Measurements from ENCODE around the gene KRT32. TPM values are rescaled to one million over a fixed set of nuclear protein-coding genes. Genes with fewer than 3 reads are reported as not detected.
A peak's percentile ranks its signal among the peaks of the same experiment; 100 is the strongest.

KRT32 gene
- polyA plus RNA-seq, 1 donor (not counting 4 experiments of a cell fraction or from before 2014, with no cell fraction given): not detected

DNA sequence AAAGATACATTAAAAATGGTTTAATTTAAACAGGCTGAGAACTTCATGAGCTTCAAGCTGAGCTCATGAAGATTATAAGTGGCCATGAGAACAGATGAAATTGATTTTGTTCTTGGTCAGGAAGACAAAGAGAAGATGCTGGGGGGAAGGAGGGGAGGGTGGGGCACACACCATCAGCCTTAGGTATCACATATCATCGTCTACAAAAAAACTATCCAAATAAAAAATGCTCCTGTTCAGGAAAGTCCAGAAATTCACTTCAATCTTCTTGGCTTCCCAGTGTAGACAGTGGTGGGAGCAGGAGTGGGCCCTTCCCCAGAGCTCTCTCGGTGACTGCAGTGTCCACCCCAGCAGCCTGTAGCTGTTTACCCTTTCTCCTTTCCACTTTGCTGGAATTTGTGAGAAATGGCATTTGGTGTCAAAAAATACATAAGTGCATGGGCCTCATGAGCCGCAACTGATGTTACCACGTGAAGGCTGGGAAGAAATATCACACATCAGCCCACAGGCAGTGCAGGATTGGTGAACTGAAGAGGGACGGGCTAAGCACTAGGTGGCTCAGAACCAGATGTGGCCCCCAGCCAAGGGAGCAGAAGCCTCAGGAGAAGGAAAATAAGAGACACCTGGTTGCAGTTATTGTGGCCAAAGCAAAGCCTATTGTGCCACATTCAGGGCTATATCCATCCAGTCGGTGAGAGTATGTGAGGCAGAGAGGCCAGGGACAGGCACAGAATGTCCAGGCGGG, 48.9 kb downstream of the KRT32 start:
- H3K4me1 ChIP-seq (ENCODE audit: control insufficient read depth, extremely low read depth, insufficient read depth, low read length): peaks cover 48% of the 10 kb centered on the region
- no peak overlapping the region for H2AFZ ChIP-seq (ENCODE audit: control insufficient read depth, low read length)
- no peaks in the 10 kb centered on the region for H3K27me3 ChIP-seq (ENCODE audit: control insufficient read depth, extremely low read depth, insufficient read depth, low read length)
- dilution Hi-C loops (cut with MboI; ENCODE audit: extremely low pct_ligation_motif_present, low sequenced_read_pairs): no loop called here
- peak overlapping the region; percentile 29 for H3K4me2 ChIP-seq (ENCODE audit: control insufficient read depth, extremely low read depth, insufficient read depth, low read depth, low read length)
- no peaks in the 10 kb centered on the region for H3K9me3 ChIP-seq (ENCODE audit: control insufficient read depth, low read depth, low read length)
- peaks cover 2% of the 10 kb centered on the region for H3K9me1 ChIP-seq (ENCODE audit: control insufficient read depth, extremely low read depth, insufficient read depth, low read length)
- no peak overlapping the region for H3K9ac ChIP-seq (ENCODE audit: control insufficient read depth, extremely low read depth, insufficient read depth, low read length)
- no peaks in the 10 kb centered on the region for H3K79me2 ChIP-seq (ENCODE audit: control insufficient read depth, insufficient read depth, low read length)
- FAIRE-seq (peak; percentile 36), DNase-seq (ENCODE audit: low read depth, low spot score) (no peak)
- H3K27ac ChIP-seq (ENCODE audit: control insufficient read depth, insufficient read depth, low read length): peak overlapping the region; percentile 88
- no peak for TF ChIP-seq EZH2 (IDR thresholded peaks at IDR 0.05; ENCODE audit: low read length)
- TF ChIP-seq, protein P1, sequence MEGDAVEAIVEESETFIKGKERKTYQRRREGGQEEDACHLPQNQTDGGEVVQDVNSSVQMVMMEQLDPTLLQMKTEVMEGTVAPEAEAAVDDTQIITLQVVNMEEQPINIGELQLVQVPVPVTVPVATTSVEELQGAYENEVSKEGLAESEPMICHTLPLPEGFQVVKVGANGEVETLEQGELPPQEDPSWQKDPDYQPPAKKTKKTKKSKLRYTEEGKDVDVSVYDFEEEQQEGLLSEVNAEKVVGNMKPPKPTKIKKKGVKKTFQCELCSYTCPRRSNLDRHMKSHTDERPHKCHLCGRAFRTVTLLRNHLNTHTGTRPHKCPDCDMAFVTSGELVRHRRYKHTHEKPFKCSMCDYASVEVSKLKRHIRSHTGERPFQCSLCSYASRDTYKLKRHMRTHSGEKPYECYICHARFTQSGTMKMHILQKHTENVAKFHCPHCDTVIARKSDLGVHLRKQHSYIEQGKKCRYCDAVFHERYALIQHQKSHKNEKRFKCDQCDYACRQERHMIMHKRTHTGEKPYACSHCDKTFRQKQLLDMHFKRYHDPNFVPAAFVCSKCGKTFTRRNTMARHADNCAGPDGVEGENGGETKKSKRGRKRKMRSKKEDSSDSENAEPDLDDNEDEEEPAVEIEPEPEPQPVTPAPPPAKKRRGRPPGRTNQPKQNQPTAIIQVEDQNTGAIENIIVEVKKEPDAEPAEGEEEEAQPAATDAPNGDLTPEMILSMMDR (optimal IDR thresholded peaks at IDR 0.05 in 1 of 3, IDR thresholded peaks at IDR 0.05 in 1 of 3, conservative IDR thresholded peaks at IDR 0.05 in 1 of 3; ENCODE audit: extremely low read depth in 1 of 3, insufficient read depth in 2 of 3, low read length in 3 of 3): no peak
- no peak overlapping the region for H3K4me3 ChIP-seq (ENCODE audit: control insufficient read depth in 2 of 3, extremely low read depth in 1 of 3, insufficient read depth in 2 of 3, low read depth in 1 of 3, low read length in 3 of 3)
- H4K20me1 ChIP-seq (ENCODE audit: control insufficient read depth, extremely low read depth, insufficient read depth, low read length): no peaks in the 10 kb centered on the region
- H3K36me3 ChIP-seq (ENCODE audit: control insufficient read depth in 2 of 2, extremely low read depth in 1 of 2, insufficient read depth in 2 of 2, low read length in 2 of 2): no peaks in the 10 kb centered on the region

DNA sequence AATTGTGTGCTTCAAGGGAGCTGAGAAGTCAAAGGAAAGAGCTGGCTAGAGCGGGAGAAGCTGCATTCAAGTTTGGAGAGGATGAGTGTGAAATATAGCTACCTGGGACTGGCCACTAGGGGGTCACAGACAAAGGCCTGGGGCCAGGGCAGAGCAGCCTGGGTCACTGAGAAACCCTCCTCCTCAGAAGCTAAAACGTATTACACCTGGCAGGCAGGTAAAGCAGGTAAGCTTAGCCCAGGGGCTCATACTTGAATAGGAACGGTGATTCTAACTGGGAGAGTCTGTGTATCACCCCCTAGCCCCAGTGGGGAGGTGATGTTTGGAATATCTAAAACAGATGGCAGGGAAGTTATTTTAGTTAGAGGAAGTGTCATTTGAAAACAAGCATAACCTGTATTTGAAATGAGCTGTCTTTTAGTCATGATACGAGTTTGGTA, 49.6 kb downstream of the KRT32 start:
- Histone ChIP-seq H3K9me3 (ENCODE audit: control insufficient read depth, low read depth, low read length) (no peaks in the 10 kb centered on the region), H3K27ac (ENCODE audit: control insufficient read depth, insufficient read depth, low read length) (peak overlapping the region; percentile 11), H3K4me3 (ENCODE audit: control insufficient read depth in 2 of 3, extremely low read depth in 1 of 3, insufficient read depth in 2 of 3, low read depth in 1 of 3, low read length in 3 of 3) (no peak overlapping the region), H4K20me1 (ENCODE audit: control insufficient read depth, extremely low read depth, insufficient read depth, low read length) (no peaks in the 10 kb centered on the region), H3K9me1 (ENCODE audit: control insufficient read depth, extremely low read depth, insufficient read depth, low read length) (peaks cover 2% of the 10 kb centered on the region), H2AFZ (ENCODE audit: control insufficient read depth, low read length) (no peak overlapping the region), H3K4me2 (ENCODE audit: control insufficient read depth, extremely low read depth, insufficient read depth, low read depth, low read length) (peak overlapping the region; percentile 29), H3K4me1 (ENCODE audit: control insufficient read depth, extremely low read depth, insufficient read depth, low read length) (peaks cover 48% of the 10 kb centered on the region), H3K27me3 (ENCODE audit: control insufficient read depth, extremely low read depth, insufficient read depth, low read length) (no peaks in the 10 kb centered on the region), H3K36me3 (ENCODE audit: control insufficient read depth in 2 of 2, extremely low read depth in 1 of 2, insufficient read depth in 2 of 2, low read length in 2 of 2) (no peaks in the 10 kb centered on the region), H3K9ac (ENCODE audit: control insufficient read depth, extremely low read depth, insufficient read depth, low read length) (no peak overlapping the region), H3K79me2 (ENCODE audit: control insufficient read depth, insufficient read depth, low read length) (no peaks in the 10 kb centered on the region)
- dilution Hi-C loops (cut with MboI; ENCODE audit: extremely low pct_ligation_motif_present, low sequenced_read_pairs): no loop called here
- no peak for DNase-seq (ENCODE audit: low read depth, low spot score)
- peak; percentile 46 for FAIRE-seq
- no peak for TF ChIP-seq EZH2 (IDR thresholded peaks at IDR 0.05; ENCODE audit: low read length)
- TF ChIP-seq, protein P1 (optimal IDR thresholded peaks at IDR 0.05 in 1 of 3, IDR thresholded peaks at IDR 0.05 in 1 of 3, conservative IDR thresholded peaks at IDR 0.05 in 1 of 3; ENCODE audit: extremely low read depth in 1 of 3, insufficient read depth in 2 of 3, low read length in 3 of 3): peak; percentile 64 to 80 (median 74)

Data from keratinocyte (primary cell).